Iris pigment epithelial cell (primary cell): Measurements from ENCODE around the gene NEDD9.
A peak's percentile ranks its signal among the peaks of the same experiment; 100 is the strongest.

ENCODE experiments used
- DNase-seq: peaks from one replicate; pipeline ENCODE4 v3.0.0-alpha.2; 2011; ENCODE audit warnings: low read depth

The NEDD9 gene, protein sequence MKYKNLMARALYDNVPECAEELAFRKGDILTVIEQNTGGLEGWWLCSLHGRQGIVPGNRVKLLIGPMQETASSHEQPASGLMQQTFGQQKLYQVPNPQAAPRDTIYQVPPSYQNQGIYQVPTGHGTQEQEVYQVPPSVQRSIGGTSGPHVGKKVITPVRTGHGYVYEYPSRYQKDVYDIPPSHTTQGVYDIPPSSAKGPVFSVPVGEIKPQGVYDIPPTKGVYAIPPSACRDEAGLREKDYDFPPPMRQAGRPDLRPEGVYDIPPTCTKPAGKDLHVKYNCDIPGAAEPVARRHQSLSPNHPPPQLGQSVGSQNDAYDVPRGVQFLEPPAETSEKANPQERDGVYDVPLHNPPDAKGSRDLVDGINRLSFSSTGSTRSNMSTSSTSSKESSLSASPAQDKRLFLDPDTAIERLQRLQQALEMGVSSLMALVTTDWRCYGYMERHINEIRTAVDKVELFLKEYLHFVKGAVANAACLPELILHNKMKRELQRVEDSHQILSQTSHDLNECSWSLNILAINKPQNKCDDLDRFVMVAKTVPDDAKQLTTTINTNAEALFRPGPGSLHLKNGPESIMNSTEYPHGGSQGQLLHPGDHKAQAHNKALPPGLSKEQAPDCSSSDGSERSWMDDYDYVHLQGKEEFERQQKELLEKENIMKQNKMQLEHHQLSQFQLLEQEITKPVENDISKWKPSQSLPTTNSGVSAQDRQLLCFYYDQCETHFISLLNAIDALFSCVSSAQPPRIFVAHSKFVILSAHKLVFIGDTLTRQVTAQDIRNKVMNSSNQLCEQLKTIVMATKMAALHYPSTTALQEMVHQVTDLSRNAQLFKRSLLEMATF

GRCh38 chr6:11232193-11232769, at the start of gene NEDD9:
Gene NEDD9, minus strand, starts transcription at chr6:11232668. Its CDS starts 153 bp downstream, at chr6:11232515.
- DNase-seq, result peak; percentile 99

DNA sequence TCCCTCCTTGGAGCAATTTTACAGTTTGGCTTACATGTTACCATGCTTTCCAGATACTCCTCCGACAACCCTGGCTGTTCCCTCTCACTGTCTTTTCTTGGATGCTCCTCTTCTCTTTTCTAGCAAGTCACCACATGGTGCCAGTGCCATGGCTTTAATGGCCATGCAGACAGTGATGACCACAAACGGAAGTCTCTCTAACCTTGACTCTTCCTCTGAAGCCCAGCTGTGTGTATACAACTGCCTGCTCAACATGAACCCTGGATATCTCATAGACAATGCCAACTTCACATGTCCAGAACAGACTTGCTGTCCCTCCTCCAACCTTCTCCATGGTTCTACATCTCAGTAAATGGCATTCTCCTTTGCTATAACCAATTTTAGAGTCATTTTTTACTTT, 49.8 kb upstream of the NEDD9 start:
- no peak for DNase-seq

- DNase-seq, result no peak
Observed at GRCh38 chr6:11280394-11280793, 47.9 kb upstream of the NEDD9 start.

- no peak for DNase-seq
Observed at GRCh38 chr6:11279284-11279689, 46.8 kb upstream of the NEDD9 start.

DNA sequence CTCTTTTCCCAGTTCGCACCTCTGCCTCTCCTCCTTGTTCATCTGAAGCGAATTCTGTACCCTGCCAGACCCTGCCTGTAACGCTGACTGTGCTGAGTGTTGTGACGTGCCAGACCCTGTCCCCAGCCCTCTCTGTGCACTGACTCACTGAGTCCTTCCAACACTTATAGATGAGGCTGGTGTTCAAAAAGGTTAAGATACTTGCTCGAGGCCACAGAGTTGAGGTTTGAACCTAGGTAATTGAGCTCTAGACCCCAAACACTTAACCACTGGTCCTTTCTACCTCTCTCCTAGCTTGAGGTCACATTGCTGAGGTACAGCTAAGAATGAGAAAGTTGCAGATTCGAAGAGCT, 45.7 kb upstream of the NEDD9 start:
- no peak for DNase-seq

DNA sequence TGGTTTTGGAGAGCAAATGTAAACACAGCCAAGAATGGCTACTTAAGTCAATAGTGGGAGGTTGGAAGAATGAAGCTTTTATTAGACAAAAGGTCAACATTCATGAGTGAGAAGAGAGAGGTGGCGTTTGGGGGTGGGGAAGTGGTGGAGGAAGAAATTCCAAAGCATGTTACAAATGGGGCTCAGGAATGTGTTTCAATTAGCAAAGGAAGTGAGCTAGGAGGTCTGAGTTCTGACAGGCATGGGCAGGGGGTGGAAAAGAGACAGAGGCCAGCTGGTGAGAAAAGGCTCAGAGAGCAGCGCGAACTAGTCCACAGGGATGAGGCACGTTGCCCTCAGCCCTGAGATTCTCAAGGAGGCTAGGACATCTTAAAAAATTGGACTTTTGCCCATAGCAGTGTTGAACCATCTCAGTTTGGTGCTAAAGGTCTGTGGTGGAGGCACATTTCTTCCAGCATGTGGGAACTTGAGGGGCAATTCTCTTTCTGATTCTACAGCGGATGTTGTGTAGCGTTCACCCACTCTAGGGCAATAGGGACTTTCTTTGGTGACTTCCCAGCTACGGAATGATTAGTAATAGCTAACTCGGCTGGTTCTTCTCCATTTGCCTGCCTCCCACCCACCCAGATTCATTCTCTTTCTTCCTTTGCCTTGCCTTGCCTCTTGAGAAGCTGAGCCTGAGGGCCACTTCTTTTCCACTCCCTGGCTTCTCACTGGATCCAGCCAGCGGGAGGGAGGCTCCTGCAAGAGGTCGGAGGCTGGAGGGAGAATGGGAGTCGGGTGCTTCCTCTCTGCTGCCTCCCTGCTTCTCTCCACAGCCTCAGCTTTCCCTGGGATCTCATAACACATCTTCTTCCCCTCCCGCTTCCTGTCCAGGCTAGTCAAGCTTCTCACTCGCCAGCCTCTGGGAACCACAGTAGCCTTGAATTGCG, 45.1 kb upstream of the NEDD9 start:
- peak; percentile 79 for DNase-seq

DNA sequence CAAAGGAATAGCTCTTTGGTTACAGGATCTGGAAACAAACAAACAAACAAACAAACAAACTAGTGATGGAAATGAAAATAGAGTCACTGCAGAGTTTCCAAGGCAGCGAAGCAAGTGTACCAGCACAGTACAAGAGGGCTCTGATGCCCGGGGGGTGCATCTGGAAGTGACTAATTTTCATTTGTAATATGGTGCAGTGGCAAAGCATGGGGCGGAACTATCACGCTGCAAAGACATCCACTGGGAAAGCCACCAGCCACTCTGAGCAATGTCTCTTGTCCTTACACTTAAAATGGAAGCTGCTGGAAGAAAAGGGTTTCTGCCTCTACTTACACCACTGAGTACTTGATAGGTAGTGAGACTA, 44.4 kb upstream of the NEDD9 start:
- DNase-seq, result no peak

GRCh38 chr6:11276228-11276627, 43.8 kb upstream of the NEDD9 start:
- DNase-seq, result no peak

DNA sequence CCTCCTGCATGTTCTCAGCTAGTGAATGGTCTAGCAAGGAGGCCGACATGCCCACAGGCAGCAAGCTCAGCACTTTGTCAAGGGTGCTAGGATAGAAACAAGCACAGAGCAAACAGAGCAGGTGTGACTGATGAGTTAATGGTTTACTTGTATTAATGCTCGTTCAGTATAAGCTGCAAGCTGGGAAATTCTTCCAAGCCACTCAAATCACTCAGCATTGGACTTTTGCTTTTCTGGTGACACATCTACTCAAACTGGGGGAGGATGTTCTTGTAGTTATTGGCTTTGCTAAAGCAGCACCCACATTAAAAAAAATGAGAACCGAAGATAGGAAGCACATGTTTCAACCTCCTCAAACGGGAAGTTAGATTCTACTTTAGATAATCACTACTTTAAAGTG, 43.1 kb upstream of the NEDD9 start:
- no peak for DNase-seq

DNA sequence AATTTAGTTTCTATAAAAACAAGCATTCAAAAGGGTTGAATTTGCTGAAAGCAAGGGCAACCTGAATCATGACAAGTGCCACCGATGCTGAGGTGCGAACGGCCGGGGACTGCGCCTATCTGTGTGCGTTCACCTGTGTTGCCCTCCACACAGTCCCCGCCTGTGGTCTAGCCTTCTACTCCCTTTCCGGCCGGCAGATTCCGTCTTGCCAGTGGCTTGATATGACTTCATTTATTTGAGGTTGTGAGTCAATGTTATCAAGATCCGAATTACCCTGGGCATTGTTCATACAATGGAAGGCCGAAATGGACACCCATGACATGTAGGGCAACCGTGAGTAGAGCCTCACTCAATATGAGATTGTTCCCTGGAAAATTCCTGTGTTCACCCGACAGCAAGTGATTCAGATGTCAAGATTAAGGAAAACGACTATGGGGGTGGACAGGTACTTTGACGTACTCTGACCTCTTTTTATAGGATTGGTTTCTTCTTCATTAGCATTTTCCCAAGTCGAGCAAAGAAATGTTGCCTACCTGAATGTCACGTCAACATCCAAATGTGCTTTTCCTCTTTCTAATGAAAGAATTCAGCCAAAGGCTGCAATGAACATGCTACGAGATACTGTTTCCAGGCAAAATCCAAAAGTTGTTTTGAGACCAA, 41.1 kb upstream of the NEDD9 start:
- DNase-seq, result no peak

GRCh38 chr6:11272491-11273192, 40.2 kb upstream of the NEDD9 start:
- DNase-seq, result no peak

DNA sequence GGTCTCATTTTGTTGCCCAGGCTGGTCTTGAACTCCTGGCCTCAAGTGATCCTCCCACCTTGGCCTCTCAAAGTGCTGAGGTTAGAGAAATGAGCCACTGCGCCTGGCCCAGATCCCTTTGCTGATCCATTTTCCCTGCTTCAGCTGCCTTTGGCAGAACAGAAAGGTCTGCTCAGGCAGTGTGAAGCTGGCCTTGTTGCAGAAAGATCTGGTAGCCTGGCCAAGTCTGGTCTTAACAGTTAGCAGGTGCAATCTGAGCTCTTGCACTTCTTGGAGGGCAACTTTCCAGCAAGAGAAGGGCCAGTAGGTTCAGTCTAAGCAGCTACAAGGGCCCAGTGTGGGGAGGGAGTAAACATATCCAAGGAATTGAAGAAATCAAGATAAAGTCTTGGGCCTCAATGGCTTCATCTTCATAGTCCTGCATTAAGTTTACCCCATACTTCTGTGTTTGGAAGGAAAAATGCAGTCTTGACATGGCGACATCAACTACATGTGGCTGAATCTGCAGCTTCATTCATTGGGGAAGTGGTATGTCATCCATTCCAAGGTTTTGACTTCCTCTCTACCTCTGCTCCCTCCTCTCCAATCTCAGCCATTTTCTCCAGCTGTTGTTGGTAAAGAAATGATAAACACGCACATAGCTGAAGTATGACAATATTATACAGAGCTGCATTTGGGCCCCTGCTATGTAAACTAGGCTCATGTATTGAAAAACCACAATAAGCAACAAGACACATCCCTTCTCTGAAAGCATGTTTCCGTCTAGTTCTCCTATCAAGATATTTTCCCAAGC, 39.0 kb upstream of the NEDD9 start:
- DNase-seq, result peak; percentile 79

GRCh38 chr6:11270030-11271027, 37.9 kb upstream of the NEDD9 start:
- DNase-seq, result peak; percentile 24

- no peak for DNase-seq
Observed at GRCh38 chr6:11268978-11269377, 36.5 kb upstream of the NEDD9 start.

DNA sequence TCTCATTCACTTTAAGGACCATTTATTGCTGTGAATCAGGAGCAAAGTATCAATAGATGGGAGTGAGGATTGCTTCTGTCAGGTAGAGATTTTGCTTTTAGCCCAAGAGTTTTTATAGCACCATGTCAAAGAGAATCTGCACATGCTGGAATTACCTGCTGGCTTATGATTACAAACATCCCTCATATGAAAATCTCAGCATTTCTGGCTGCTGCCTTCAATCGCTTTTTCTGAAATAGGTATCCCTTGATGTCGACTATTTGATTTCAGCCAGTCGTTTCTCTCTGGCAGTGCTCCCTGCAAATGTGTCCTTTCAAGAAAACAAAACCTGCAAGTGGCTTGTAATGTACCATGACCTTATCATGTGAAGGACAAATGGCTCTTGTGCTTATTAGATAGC, 34.5 kb upstream of the NEDD9 start:
- DNase-seq, result no peak

GRCh38 chr6:11265932-11266331, 33.5 kb upstream of the NEDD9 start:
- DNase-seq, result no peak

DNA sequence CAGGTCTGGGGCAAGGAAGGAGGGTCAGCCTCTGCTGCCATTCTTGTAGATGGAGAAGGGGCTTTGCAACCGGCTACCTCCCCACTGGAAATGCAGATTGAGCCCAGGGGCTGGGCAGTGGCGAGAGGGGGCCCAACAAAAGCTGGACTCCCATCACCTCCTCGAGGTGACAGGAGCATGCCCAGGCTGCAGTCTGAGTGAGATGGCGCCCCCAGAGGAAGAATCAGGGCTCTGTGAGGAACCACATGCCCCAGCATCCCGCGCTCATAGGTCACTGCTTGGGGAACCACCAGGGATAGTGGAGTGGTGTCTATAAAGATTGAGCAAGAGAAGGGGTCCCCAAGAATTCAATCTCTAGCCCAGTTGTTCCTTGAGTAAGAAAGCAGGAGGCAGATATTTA, 31.6 kb upstream of the NEDD9 start:
- DNase-seq, result no peak

DNA sequence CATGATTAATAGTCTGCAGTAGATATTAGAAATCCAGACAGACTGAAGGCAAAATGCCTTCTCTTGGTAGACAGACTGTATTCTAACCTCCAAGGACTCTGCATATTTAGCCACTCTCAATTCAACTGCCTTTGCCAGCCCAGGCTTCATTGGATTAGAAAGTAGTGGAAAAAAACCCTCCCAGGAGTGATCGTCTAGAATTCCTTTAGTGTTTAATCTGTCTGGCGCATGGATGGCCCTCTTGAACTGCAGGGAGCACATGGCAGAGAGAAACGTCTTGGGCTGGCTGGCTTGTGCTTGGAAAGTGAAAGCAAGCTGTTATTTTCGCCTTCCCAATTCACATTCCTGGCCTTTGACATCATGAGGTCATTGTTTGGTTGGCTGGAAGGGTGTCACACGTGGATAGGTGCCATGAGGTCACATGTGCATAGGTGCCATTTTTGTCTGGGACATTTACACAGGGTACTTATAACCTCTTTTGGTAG, 30.9 kb upstream of the NEDD9 start:
- peak; percentile 93 for DNase-seq

- no peak for DNase-seq
Observed at GRCh38 chr6:11262242-11262641, 29.8 kb upstream of the NEDD9 start.
